ENCODE results near the gene AFF1. TPM values are rescaled to one million over a fixed set of nuclear protein-coding genes. Genes with fewer than 3 reads are reported as not detected.
A peak's percentile ranks its signal among the peaks of the same experiment; 100 is the strongest.
"Not testable (repeated sequence)": the region's sequence is repeated elsewhere in the genome, so short reads cannot be mapped to it uniquely, and the experiment has no call there.

The AFF1 gene
- polyA plus RNA-seq, 10 donors = 15.5 to 31.3 (median 22.0) TPM

- DNase-seq = no peak
Observed at GRCh38 chr4:87133183-87133582, 198.4 kb downstream of the AFF1 start.

- DNase-seq = no peak
Observed at GRCh38 chr4:87134122-87134521, 199.3 kb downstream of the AFF1 start.

- DNase-seq = no peak
Observed at GRCh38 chr4:87141428-87141827, 206.6 kb downstream of the AFF1 start.

- DNase-seq = no peak
Observed at GRCh38 chr4:87144356-87144755, 209.5 kb downstream of the AFF1 start.

- not testable (repeated sequence) for DNase-seq
Observed at GRCh38 chr4:87145934-87146333, 211.1 kb downstream of the AFF1 start.

GRCh38 chr4:87147116-87147515 is 212.3 kb downstream of the AFF1 start:
- DNase-seq = no peak

GRCh38 chr4:87150498-87151261 is 215.9 kb downstream of the AFF1 start:
- peak; percentile 72 to 83 (median 72) for DNase-seq

- DNase-seq = peak in 1 of 3 donors; percentile 52
Observed at GRCh38 chr4:87151730-87152129, 216.9 kb downstream of the AFF1 start.

- peak in 1 of 3 donors; percentile 44 for DNase-seq
Observed at GRCh38 chr4:87152310-87153041, 217.7 kb downstream of the AFF1 start.

- peak in 1 of 3 donors; percentile 53 for DNase-seq
Observed at GRCh38 chr4:87153078-87153870, 218.5 kb downstream of the AFF1 start.

- no peak for DNase-seq
Observed at GRCh38 chr4:87165892-87166291, 231.1 kb downstream of the AFF1 start.

- DNase-seq = no peak
Observed at GRCh38 chr4:87166296-87166854, 231.6 kb downstream of the AFF1 start.

- no peak for DNase-seq
Observed at GRCh38 chr4:87171944-87172343, 237.1 kb downstream of the AFF1 start.

- DNase-seq = no peak
Observed at GRCh38 chr4:87174672-87175071, 239.9 kb downstream of the AFF1 start.

- DNase-seq = no peak
Observed at GRCh38 chr4:87179751-87180150, 244.9 kb downstream of the AFF1 start.

- DNase-seq = no peak
Observed at GRCh38 chr4:87180767-87181166, 246.0 kb downstream of the AFF1 start.

- no peak for DNase-seq
Observed at GRCh38 chr4:87185146-87185870, 250.5 kb downstream of the AFF1 start.

- DNase-seq = peak; percentile 38 to 73 (median 51)
Observed at GRCh38 chr4:87188048-87188447, 253.2 kb downstream of the AFF1 start.

- peak in 1 of 3 donors; percentile 2 for DNase-seq
Observed at GRCh38 chr4:87188932-87189331, 254.1 kb downstream of the AFF1 start.
